ENCODE data around the gene UBE2L3. TPM values are rescaled to one million over a fixed set of nuclear protein-coding genes. Genes with fewer than 3 reads are reported as not detected.

The UBE2L3 gene
- total and polyA plus RNA-seq, 2 of the 13 experiments (the other 11 are each of a cell fraction or from before 2014, with no cell fraction given): 30.2 to 58.1 TPM

DNA sequence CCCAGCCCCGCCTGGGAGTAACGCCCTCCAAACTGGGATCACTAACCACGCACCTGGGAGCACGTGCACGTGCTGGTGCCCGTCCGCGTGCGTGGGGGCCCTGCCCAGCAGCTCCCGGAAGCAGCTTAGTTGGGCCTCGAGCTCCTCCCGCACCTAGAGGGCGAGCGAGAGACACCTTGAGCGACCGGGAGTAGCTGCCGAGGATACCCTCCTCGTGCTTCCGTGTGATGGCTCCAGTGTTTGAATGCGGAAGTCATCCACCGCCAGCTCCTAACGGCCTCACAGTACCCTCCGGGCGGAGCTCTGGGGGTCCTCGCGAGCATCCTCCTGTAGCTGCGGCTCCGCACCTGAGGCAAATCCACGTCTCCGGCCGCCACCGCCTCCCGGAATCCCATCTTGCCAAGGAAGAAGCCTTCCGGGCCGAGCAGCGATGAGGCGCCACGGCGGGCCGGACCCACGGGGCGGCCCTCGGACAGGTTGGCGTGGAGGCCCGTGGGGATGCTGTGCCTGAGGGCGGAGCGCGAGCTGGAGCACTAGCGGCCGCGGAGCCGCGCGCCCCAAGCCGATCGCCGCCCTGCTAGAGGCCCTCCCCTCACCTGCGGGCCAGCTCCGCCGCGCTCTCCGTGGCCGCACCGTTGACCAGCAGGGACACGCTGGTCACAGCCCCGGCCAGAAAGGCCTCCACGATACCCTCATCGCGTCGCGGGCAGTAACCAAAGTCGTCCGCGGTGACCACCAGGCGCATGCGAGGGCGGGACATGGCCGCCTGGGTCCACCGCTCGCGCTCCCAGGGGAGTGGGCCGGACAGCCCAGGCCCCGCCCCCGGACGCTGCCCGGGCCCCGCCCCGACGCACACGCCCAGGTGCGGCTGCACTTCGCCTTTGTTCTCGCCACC lies 62.0 kb downstream of the UBE2L3 start, which contains the start of gene YDJC (continued):
- TF ChIP-seq ZNF451 (CRISPR knock-in tag; IDR thresholded peaks at IDR 0.05) (peak; percentile 45; the same call in 1 of the 2 replicates), ZNF367 (CRISPR knock-in tag; IDR thresholded peaks at IDR 0.05; ENCODE audit: borderline replicate concordance) (0 out of 2 replicates have a peak, but pooled peaks have one; percentile 90), ZBTB34 (CRISPR knock-in tag; IDR thresholded peaks at IDR 0.05) (0 out of 2 replicates have a peak, but pooled peaks have one; percentile 30), KLF11 (CRISPR knock-in tag; IDR thresholded peaks at IDR 0.05) (peak; percentile 70; the same call in 1 of the 2 replicates), SALL2 (CRISPR knock-in tag; IDR thresholded peaks at IDR 0.05) (peak; percentile 90), ZNF44 (CRISPR knock-in tag; IDR thresholded peaks at IDR 0.05) (peak; percentile 67; the same call in 1 of the 2 replicates), CCDC6 (CRISPR knock-in tag; IDR thresholded peaks at IDR 0.05) (peak; percentile 40; the same call in 1 of the 2 replicates), ARID2 (CRISPR knock-in tag; IDR thresholded peaks at IDR 0.05; ENCODE audit: borderline replicate concordance) (peak; percentile 90; the same call in 1 of the 2 replicates), ZBTB20 (CRISPR knock-in tag; IDR thresholded peaks at IDR 0.05; ENCODE audit: borderline replicate concordance, low read depth) (peak; percentile 91), ZNF564 (CRISPR knock-in tag; IDR thresholded peaks at IDR 0.05) (no peak), ZBTB26 (CRISPR knock-in tag; IDR thresholded peaks at IDR 0.05; ENCODE audit: borderline replicate concordance) (0 out of 2 replicates have a peak, but pooled peaks have one; percentile 38), KLF15 (CRISPR knock-in tag; IDR thresholded peaks at IDR 0.05; ENCODE audit: borderline replicate concordance) (peak; percentile 83; the same call in 1 of the 2 replicates), ZNF883 (CRISPR knock-in tag; IDR thresholded peaks at IDR 0.05; ENCODE audit: not compliant biosample characterization) (peak; percentile 84), POGZ (CRISPR knock-in tag; IDR thresholded peaks at IDR 0.05) (peak; percentile 55; the same call in 1 of the 2 replicates), ZNF101 (CRISPR knock-in tag; IDR thresholded peaks at IDR 0.05; ENCODE audit: borderline replicate concordance, low read depth) (peak; percentile 76; the same call in 1 of the 2 replicates)
- TF ChIP-seq, protein P1, sequence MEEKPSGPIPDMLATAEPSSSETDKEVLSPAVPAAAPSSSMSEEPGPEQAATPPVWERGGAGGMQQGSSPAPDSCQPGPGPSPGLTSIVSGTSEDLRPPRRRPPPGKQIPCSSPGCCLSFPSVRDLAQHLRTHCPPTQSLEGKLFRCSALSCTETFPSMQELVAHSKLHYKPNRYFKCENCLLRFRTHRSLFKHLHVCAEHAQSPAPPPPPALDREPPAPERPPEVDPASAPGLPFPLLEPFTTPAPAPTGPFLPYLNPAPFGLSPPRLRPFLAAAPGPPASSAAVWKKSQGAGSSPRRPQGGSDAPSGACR (CRISPR knock-in tag; IDR thresholded peaks at IDR 0.05): peak; percentile 88
- TF ChIP-seq, protein P2, sequence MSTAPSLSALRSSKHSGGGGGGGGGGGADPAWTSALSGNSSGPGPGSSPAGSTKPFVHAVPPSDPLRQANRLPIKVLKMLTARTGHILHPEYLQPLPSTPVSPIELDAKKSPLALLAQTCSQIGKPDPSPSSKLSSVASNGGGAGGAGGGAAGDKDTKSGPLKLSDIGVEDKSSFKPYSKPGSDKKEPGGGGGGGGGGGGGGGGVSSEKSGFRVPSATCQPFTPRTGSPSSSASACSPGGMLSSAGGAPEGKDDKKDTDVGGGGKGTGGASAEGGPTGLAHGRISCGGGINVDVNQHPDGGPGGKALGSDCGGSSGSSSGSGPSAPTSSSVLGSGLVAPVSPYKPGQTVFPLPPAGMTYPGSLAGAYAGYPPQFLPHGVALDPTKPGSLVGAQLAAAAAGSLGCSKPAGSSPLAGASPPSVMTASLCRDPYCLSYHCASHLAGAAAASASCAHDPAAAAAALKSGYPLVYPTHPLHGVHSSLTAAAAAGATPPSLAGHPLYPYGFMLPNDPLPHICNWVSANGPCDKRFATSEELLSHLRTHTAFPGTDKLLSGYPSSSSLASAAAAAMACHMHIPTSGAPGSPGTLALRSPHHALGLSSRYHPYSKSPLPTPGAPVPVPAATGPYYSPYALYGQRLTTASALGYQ (CRISPR knock-in tag; IDR thresholded peaks at IDR 0.05): peak; percentile 60; the same call in 1 of the 2 replicates
- TF ChIP-seq, protein P3, sequence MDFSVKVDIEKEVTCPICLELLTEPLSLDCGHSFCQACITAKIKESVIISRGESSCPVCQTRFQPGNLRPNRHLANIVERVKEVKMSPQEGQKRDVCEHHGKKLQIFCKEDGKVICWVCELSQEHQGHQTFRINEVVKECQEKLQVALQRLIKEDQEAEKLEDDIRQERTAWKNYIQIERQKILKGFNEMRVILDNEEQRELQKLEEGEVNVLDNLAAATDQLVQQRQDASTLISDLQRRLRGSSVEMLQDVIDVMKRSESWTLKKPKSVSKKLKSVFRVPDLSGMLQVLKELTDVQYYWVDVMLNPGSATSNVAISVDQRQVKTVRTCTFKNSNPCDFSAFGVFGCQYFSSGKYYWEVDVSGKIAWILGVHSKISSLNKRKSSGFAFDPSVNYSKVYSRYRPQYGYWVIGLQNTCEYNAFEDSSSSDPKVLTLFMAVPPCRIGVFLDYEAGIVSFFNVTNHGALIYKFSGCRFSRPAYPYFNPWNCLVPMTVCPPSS (IDR thresholded peaks at IDR 0.05): no peak
- TF ChIP-seq, protein P4, sequence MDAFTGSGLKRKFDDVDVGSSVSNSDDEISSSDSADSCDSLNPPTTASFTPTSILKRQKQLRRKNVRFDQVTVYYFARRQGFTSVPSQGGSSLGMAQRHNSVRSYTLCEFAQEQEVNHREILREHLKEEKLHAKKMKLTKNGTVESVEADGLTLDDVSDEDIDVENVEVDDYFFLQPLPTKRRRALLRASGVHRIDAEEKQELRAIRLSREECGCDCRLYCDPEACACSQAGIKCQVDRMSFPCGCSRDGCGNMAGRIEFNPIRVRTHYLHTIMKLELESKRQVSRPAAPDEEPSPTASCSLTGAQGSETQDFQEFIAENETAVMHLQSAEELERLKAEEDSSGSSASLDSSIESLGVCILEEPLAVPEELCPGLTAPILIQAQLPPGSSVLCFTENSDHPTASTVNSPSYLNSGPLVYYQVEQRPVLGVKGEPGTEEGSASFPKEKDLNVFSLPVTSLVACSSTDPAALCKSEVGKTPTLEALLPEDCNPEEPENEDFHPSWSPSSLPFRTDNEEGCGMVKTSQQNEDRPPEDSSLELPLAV (CRISPR knock-in tag; conservative IDR thresholded peaks at IDR 0.05; ENCODE audit: low read depth): no peak; the same call in 1 of the 2 replicates
